AG08395 (cell line): ENCODE measurements around the gene ARFGAP2.

Experiments used
- DNase-seq: peaks from one replicate; pipeline ENCODE4 v3.0.0; 2012; ENCODE audit warnings: mixed read lengths, low spot score

Gene ARFGAP2

DNA sequence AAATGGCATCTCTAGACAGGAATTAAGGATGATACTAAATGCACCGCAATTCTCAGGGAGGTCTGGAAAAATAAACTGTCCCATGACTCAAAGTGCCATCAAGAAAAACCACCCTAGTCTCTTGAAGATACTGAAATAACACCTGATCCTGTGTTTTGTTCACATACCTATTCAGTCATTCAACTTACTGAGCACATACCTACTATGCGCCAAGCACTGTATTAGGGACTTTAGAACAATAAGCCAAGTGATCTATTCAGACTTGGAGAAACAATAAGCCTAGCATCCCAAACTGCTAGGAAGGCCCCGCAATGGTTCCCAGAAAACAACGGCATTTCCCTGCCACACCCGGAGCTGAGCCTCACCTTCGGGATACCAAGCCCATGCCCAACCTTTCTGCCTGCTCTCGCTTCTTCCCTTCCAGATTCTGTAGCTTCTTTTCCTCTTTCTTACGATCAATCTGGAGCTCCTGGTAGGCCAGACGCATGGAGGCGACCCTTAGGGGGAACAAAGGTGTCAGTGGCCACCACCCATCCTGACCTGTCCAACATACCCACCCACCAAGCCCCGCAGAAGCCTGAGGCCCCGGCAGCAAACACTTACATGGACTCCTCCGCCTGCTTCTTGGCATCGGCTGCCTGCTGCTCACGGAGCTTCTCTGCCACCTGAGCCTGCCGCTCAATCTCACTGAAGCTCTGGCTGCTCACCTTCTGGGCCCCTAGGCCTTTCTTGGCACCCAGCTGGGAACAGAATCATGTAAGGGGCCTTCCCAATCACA is 5.4 kb downstream of the ARFGAP2 start:
- no peak for DNase-seq

DNA sequence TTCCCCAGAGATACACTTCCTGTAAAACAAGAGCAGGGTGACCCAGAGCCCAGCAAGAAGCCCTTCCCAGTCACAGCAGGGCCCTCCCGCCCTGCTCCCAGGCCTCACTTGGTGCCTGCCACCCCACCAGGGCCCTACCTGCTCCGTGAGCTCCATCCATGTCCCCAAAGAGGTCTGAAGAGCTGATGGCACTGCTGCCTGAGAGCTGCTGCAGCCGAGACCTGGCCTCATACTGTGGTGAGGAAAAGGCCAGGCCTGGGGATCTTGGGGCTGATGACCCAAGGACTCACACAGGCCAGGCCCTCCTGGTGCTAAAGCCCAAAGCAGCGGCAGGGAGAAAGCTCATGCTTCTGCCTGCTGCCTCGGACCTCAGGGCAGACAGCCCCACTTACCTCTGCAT is 10.3 kb downstream of the ARFGAP2 start:
- no peak for DNase-seq

DNA sequence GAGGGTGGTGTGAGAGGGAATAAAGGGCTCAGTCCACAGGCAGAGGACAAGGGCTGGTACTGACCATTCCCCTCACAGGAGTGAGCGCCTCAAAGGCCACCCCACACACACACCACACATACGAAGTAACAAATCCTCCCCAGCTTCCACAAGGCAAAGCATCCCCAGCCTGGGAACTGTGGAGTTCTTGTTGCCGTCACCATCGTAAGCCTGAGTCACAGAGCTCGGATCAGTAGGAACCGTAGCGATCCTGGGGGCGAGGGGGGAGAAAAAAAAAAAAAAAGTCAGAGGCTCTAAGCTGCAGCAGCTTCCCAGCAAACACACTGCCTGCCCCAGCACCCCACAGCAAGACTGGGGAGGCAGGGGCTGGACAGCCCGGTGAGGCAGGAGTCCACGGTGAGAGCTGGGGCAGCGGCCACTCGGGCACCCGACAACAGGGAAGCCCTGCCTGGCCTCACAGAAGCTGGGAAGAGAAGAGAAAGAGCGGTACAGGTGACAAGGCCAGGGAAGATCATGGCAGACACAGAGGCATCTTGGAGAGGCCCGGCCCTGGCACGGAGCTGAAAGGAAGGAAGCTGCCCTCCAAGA is 11.3 kb downstream of the ARFGAP2 start:
- DNase-seq = no peak

DNA sequence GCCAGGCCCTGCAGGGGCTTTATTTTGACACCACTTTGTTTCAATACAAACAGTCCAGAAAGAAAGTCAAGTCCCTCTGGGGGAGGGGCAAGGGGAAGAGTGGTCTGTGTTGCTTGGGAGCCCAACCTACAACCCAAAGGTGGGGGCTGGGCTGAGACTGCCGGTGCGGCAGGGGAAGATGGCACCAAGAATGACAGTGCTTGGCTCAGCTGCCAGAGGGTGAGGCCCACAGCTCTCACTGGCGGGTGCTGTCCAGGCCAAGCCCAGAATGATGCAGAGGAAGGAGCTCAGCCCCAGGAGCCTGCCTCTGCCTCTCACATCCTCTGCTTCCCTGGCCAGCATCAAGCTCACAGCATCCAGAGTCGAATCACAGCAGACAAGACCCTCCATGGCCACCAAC is 12.4 kb downstream of the ARFGAP2 start:
- DNase-seq = no peak

DNA sequence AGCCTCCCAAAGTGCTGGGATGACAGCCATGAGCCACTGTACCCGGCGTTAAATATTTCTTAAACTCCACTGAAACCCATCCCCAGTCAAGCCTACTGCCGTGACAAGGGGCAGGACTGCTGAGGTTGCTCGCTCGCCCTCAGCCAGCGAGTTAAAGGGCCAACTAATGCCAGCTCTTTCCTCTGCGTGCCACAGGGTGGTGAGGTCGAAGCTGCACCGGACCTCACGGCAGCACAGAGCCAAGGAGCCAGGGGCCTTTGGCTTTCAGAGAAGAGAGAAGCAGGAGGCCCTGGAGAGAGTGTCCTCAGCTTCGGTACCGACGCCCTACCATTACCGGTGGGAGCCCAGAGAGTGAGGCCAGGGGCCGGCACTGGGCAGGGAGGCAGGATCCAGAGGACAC is 12.8 kb downstream of the ARFGAP2 start:
- no peak for DNase-seq

DNA sequence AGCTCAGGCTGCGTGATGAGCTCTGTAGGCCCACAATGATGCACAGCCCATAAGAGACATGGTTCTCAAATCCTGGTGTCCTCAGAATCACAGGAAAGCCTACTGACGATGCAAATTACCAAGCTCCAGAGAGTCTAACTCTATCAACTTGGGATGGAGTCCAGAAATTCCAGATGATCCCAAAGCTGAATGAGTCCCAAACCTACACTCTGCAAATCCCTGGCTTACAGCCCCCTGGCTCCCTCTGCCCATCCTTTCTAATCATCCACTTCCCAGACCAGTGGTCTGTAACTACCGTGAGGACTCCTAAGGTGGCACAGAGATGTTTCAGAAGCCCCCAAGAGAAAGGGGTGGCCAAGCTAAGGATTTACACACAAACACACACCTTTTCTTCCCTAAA is 13.5 kb downstream of the ARFGAP2 start:
- no peak for DNase-seq

DNA sequence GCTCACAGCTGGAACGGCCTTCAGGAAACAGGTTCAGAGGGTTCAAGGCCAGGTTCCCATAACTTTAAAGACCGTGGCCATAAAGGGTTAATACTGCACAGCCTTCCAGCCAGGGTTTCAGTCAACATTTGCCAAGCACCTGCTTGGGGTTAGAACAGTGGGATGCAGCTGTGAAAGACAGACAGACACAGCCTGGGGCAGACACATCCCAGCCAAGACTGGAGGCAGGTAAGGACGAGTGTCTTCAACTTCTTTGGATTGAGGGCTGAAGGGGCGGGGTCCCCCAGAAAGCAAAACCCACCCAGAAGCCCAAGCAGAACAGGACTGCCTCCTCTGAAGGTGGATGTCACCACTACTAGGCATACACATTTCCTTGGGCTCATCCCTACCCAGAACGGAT is 14.3 kb downstream of the ARFGAP2 start:
- DNase-seq = no peak

DNA sequence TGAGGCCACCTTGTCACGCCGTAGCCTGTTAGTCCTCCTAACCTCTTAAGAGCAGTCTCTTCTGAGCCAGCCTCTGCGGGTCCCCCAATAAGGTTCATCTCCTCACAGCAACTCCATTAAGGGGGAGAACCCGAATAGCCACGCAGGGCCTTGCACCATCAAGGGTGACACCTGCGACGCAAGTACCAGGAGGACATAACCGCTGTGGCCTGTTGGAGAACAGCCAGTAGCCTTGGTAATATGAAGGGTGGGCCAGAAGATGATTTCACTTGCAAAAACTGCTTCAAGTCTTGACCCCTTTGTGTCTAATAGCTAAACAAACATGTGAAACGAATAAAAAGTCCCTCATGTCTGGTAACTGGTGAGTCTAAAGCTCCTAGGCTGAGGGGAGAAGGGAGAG is 14.8 kb downstream of the ARFGAP2 start:
- no peak for DNase-seq

DNA sequence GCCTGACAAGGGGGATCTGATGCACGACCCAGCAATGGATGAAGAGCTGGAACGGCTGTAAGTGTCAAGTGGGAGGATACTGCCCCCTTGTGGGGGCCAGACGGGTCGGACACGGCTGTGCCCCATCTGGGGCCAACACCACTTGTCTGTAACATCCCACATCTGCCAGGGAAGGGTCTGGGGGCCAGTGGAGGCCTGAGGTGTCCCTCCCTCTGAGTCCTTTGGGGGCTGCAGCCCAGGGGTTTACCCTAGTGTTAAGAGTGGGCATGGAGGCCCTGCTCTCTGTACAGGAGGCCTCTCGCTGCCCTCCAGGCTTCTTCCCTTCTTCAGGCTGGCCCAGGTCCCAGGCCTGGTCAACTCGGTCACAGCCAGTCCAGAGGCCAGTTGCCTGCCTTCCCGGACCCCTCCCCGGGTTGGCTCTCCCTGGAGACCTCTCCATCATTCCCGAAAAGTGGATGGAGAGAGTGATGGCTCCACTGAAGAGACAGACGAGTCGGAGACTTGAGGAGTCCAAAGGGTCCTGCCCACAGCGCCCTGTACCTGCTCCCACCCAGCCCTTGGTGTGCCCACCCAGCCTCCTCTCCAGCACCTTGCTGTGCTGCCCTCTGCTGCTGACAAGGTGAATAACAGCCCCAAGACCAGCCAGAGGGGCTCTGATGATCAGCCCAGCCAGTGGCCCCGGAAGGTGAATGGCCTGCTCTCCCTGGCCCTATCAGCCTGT is 15.4 kb downstream of the ARFGAP2 start:
- peak; percentile 88 for DNase-seq

DNA sequence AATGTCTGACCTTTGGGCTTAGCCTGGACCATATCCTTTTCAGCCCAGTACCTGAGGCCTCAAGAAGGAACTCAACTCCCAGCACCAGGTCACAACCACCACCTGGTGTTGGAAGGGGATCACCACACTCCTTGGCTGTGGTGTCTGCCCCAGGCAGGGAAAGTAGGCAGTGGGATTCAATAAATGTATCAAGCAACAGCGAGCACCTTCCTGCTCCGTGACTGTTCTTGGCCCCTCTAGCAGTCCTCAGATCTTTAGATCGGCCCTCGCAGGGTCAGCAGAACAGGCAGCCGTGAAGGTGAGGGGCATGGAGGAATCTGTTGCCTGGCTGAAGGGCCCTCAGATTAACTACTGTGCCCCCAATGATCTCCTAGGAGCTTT is 15.9 kb downstream of the ARFGAP2 start:
- no peak for DNase-seq

DNA sequence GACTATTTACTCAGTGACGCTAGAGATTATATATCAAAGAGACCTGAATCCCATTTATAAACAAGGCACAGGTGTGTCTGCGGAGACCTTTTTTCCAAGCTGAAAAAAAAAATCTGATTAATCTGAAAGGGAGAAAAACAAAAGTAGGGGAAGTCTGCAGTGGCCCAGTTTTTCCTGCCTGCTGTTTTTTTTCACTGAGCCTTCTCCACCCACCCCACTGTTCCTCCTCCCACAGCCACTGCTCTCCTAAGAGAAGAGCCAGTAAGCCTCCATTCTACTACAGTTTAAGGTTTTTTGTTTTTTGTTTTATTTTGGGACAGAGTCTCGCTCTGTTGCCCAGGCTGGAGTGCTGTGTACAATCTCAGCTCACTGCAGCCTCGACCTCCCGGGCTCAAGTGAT is 18.4 kb downstream of the ARFGAP2 start:
- no peak for DNase-seq

DNA sequence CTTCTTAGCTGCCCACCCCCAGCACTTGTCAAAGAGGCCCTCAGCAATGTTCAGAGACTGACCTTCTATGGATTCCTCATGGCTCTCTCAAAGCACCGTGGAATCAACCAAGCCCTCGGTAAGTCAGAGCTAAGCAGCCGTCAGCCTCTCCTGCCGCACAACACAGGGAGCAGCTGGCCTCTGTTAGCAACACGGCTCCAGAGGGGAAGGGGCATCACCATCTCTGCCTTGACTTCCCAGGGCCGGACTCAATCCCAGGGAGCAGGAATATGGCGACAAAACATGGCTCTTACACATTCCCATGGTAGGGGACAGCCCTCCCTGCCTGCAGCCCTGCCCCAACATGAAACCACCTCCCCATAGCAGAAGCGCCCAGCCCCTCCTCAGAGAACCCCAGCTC is 18.9 kb downstream of the ARFGAP2 start:
- no peak for DNase-seq

DNA sequence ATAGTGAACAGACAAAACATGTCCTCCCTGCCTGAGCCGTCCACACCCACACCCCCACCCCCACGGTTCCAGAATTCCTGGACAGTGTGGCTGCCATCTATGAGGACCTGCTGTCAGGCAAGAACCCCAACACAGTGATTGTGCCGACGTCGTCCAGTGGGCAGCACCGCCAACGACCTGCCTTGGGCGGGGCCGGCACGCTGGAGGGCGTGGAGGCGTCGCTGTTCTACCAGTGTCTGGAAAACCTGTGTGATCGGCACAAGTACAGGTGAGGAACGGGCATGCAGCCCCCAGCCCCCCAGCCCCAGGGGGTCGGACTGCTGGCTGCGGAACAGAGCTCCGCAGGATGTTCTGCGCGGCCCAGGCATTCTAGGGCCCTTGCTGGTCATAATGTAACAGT is 19.7 kb downstream of the ARFGAP2 start:
- DNase-seq = no peak

DNA sequence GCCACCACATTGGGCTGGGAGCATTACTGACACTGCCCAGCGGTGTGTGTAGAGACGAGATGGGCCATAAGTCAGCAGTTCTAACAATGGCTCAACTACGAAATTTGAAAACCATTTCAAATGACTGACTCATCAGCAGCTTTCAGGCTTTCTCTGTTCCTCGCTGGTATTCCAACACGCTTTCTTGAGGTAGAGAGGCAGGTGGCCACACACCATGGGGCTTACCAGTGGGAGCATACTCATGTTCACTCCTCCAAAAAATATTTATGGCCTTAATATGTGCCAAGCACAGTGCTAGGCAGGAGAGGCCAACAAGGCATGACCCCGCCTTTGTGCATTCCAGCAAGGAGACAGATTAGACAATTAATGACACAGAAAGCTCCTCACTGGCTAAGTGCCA is 20.3 kb downstream of the ARFGAP2 start:
- DNase-seq = no peak

DNA sequence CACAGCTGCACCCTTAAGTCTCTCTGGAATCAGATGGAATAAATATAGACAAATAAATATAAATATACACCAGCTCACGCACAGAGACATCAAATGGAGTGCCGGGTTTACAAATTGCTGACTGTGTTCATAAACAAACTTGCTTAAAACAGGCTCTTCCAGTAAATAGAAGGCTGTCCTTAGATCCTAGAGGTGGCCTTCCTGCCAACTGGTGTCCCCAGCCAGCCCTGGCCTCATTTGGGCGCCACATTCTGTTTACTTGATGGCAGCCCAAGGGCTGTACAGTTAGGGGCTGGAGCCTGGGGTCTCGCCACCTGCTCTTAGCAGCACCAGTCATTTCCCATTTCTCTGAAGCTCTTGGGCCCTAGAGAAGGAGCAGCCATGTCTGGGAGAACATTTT is 20.8 kb downstream of the ARFGAP2 start:
- no peak for DNase-seq

DNA sequence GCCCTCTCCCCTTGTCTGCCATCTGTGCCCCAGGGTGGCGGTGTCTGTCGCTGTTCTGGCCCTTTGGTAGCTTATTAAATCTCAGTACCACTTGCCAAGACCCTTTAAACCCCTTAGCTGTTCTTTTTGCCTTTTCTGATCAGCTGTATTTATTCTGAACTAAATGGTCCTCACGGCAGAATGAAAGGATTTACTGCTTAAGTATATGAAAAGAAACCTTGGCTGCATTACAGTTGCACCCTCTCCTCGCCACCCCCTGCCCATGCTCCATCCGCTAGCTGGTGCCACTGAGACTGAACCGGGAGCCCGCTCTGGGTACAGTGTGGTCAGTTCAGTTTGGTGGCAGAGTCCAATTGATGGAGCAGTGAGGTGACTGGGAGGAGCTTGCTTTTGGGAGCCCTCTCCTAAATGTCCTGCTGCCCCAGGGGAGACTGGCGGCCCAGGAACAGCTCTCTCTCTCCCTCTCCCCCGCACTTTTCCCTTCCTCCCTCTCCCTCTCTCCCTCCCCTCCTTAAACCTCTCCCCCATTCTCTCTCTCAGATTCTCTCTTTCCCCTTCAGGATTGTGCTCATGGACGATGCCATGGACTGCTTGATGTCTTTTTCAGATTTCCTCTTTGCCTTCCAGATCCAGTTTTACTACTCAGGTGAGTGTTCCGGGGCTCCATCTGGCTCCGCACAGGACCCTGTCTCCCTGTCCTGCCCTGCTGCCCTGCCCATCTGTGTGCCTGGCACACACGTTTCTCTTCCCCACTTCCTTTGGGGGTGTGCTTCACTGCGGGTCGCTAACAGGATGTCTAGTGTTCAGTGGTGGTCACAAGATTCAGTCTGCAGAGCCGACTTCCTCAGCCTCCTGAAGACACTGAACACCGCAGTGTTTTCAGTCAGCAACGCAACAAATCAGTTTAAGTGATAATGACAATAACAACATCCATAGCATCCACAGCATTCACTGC is 21.8 kb downstream of the ARFGAP2 start:
- no peak for DNase-seq

DNA sequence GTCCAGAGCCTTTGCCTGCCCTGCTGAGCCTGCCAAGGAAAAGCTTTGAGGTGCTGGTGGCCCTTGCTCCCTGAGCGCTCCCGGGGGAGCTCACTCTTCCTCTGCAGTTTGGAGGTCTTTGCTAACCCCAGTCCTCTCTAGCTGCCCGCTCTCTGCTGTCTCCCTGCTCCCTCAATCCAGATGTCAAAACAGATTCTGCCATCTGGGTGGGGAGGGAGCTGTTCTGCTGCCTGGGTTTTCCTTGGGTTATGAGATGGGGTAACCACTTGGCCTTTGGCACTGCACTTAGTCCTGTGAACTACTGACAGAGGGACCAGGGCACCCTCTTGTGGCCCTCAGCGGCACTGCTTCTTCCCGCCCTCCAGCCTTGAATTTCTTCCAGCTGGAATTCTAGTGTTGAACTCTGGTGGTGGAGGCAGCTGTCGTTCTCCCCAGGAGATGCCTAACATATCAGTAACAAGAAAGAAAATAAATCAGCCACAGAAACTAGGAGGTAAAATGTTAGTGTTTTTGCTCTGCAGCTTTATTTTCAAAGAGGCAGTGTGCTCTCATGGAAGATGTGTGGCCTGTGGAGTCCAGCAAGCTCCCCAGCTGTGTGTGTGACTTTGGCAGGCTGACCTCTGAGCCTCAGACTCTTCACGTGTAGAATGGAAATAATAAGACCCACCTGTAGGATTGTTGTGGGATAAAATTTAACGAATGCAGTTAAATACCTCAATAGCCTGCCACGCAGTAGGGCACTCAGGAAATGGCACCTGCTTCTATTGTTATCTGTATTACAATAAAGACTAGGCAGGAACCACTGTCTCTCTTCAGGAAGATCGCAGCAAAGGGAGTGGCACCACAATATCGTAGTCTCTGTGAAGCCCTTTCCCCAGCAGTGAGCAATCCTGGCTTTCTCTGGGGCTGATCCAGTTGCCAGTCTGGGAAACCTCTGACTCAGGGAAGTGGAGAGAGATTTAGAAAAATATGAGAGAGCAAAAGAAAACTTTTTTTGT is 23.4 kb downstream of the ARFGAP2 start:
- peak; percentile 90 for DNase-seq

DNA sequence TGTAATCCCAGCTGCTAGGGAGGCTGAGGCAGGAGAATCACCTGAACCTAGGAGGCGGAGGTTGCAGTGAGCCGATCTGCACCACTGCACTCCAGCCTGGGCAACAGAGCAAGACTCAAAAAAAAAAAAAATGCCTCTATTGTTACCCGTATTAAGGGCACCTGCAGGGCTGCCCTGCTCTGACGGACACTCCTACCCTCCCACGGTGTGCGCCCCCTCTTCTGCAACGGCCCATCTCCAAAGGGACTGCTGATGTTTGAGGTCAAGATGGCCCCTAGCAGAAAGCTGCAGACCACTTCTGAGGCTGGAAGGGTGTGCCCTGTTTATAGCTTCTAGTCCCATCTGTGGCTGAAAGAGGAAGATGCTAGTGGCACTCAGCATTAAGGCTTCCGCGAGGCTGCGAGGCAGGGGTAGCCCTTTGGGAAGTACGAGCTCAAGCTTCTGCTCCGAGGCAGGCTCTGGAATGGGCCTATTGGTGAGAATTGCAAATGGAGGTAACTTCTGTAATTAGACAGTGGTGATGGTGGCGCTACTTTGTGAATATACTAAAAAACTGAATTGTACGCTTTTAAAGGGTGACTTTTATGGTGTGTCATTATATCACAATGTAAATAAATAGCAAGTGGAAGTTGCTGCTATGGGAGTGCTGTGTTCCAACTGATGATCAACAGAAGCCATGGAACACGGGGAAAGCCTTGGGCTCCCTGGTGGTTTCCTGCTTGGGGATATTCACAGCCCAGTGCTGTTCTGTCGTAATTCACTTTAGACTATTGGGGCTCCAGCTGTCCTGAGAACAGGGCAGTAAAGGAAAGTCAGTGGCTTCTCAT is 24.3 kb downstream of the ARFGAP2 start:
- DNase-seq = no peak

DNA sequence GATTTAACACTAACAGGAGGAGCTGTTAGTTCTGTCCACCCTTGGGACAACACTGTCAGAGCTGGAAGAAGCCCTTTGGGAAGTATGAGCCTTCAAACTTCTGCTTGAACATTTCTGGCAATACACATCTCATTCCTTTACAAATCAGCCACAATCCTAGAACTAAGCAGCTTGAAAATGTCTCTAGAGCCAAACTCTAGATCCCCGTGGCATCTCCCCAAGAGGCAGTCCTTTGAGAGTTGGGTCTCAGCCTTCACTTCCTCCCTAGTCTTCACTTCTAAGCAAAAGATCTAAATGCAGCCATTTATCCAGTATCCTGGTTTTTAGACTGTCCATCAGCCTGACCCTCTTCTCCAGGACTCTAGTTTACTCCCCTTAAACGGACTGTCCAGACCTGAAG is 26.9 kb downstream of the ARFGAP2 start:
- DNase-seq = no peak

DNA sequence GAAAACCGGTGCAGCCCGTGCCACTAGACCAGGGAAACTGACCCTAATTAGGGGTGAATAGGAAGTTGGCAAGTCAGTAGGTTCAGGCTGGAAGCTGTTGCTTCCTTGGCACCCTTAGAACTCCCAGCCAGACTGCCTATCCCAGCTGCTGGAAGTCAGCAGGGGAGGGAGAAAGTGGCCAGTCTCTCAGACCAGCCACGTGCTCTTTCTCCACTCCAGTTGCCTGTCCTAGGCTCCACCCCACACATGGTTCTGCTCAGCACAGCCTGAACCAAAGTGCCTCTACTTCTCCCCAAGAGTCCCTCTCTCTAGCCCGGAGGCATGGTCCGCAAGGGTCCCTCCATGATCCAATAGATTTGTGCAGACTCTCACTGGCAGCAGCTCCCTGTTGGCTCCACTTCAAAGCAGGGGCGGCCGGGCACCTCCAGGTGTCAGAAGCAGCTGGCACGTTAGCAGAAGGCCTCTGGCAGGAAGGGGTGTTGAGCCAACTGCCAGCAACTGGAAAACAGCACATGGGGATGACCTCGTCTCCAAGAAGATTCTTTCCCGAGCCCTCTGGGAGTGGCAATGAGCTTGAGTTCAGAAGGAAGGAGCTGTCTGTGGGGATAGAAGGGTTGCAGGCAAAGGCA is 27.7 kb downstream of the ARFGAP2 start:
- peak; percentile 53 for DNase-seq
